Liver (tissue), 9 donors: ENCODE measurements around the gene EXOC3L1. TPM values are rescaled to one million over a fixed set of nuclear protein-coding genes. Genes with fewer than 3 reads are reported as not detected.

Source experiments
- DNase-seq: peaks from one replicate; pipeline ENCODE4 v3.0.0-alpha.2; 2017; ENCODE audit warnings: low spot score
- H3K27ac ChIP-seq, 2 donors: one replicate each; pipeline ENCODE4 v1.7.0; 2013; ENCODE audit warnings: inconsistent platforms in 2 of 2, low read length in 2 of 2, control low read depth in 1 of 2, low read depth in 1 of 2, mild to moderate bottlenecking in 1 of 2
- H3K27me3 ChIP-seq, 4 donors: one replicate each; pipeline versions ENCODE4 v1.6.1 to v1.7.0; 2013; ENCODE audit warnings: low read length in 3 of 4, inconsistent platforms in 1 of 4, mild to moderate bottlenecking in 1 of 4, moderate library complexity in 1 of 4; ENCODE audit not compliant: control insufficient read depth in 4 of 4, insufficient read depth in 4 of 4
- H3K36me3 ChIP-seq, 4 donors: one replicate each; pipeline versions ENCODE4 v1.6.1 to v1.7.0; 2013; ENCODE audit warnings: low read length in 3 of 4, mild to moderate bottlenecking in 3 of 4, low read depth in 1 of 4, moderate library complexity in 1 of 4; ENCODE audit not compliant: control insufficient read depth in 4 of 4, insufficient read depth in 3 of 4
- H3K4me1 ChIP-seq, 4 donors: one replicate each; pipeline versions ENCODE4 v1.6.1 to v1.7.0; 2013; ENCODE audit warnings: low read length in 3 of 4, mild to moderate bottlenecking in 3 of 4, moderate library complexity in 1 of 4; ENCODE audit not compliant: control insufficient read depth in 4 of 4, insufficient read depth in 4 of 4
- H3K4me3 ChIP-seq, 3 donors: one replicate each; pipeline versions ENCODE4 v1.6.1 to v1.7.0; 2013; ENCODE audit warnings: low read length in 3 of 3, control low read depth in 1 of 3, low read depth in 1 of 3, mild to moderate bottlenecking in 1 of 3
- H3K9ac ChIP-seq, 2 donors: one replicate each; pipeline ENCODE4 v1.7.0; 2013; ENCODE audit warnings: low read length in 2 of 2, mild to moderate bottlenecking in 2 of 2, moderate library complexity in 2 of 2, control low read depth in 1 of 2, low read depth in 1 of 2
- H3K9me3 ChIP-seq, 4 donors: one replicate each; pipeline versions ENCODE4 v1.6.1 to v1.7.0; 2013; ENCODE audit warnings: low read length in 3 of 4; ENCODE audit not compliant: control insufficient read depth in 4 of 4
- EGR1 ChIP-seq, 2 donors: IDR thresholded peaks; 2 replicates each; pipeline ENCODE4 v1.6.1; 2016 to 2018; ENCODE audit warnings: antibody characterized with exemption in 2 of 2, low read depth in 2 of 2
- FOXA1 ChIP-seq: IDR thresholded peaks from 2 replicates; pipeline ENCODE4 v1.6.1; 2016; ENCODE audit warnings: antibody characterized with exemption
- FOXA2 ChIP-seq: IDR thresholded peaks from 2 replicates; pipeline ENCODE4 v1.6.1; 2016; ENCODE audit warnings: antibody characterized with exemption
- GABPA ChIP-seq, 2 donors: IDR thresholded peaks in 1 of 2; conservative IDR thresholded peaks in 1 of 2; 2 replicates each; pipeline ENCODE4 v1.6.1; 2016; ENCODE audit warnings: antibody characterized with exemption in 2 of 2, mild to moderate bottlenecking in 1 of 2, moderate library complexity in 1 of 2
- HNF4A ChIP-seq, 2 donors: conservative IDR thresholded peaks; 2 replicates each; pipeline ENCODE4 v1.6.1; 2016; ENCODE audit warnings: antibody characterized with exemption in 2 of 2, mild to moderate bottlenecking in 2 of 2
- HNF4G ChIP-seq: IDR thresholded peaks from 2 replicates; pipeline ENCODE4 v1.6.1; 2016; ENCODE audit warnings: antibody characterized with exemption
- JUND ChIP-seq, 2 donors: IDR thresholded peaks; 2 replicates each; pipeline ENCODE4 v1.6.1; 2016; ENCODE audit warnings: antibody characterized with exemption in 2 of 2
- NR2F2 ChIP-seq: IDR thresholded peaks from 2 replicates; pipeline ENCODE4 v1.6.1; 2016; ENCODE audit warnings: antibody characterized with exemption
- RAD21 ChIP-seq, 2 donors: IDR thresholded peaks; 2 replicates each; pipeline ENCODE4 v1.6.1; 2016; ENCODE audit warnings: antibody characterized with exemption in 2 of 2, mild to moderate bottlenecking in 2 of 2
- RXRA ChIP-seq, 2 donors: IDR thresholded peaks; 2 replicates each; pipeline ENCODE4 v1.6.1; 2017 to 2018; ENCODE audit warnings: antibody characterized with exemption in 2 of 2, mild to moderate bottlenecking in 1 of 2
- TAF1 ChIP-seq: conservative IDR thresholded peaks from 2 replicates; pipeline ENCODE4 v1.6.1; 2016; ENCODE audit warnings: antibody characterized with exemption, mild to moderate bottlenecking
- YY1 ChIP-seq: IDR thresholded peaks from 2 replicates; pipeline ENCODE4 v1.6.1; 2016; ENCODE audit warnings: antibody characterized with exemption, mild to moderate bottlenecking
- WGBS: extraction: QIAGEN DNeasy Blood & Tissue Kit; methylation state at CpG from one replicate; pipeline ENCODE4 v1.1.7; 2013; 5-methylcytosine and 5-hydroxymethylcytosine counted together
- polyA plus RNA-seq, 2 donors: library from polyadenylated mRNA; stranded (reverse) in 1 of 2; unstranded in 1 of 2; fragments of 200-250 nt in 1 of 2; fragments of >200 nt in 1 of 2; fragmentation: Nextera tagmentation in 1 of 2; extraction: Ambion mirVana in 1 of 2; gene quantifications; one replicate each; pipeline versions ENCODE4 v1.2.1 to v1.2.3, GENCODE V29; 2013 to 2015
- total RNA-seq, 2 donors: library from RNA; depleted of rRNA; stranded (reverse); fragments of >200 nt; gene quantifications; one replicate each; pipeline ENCODE4 v1.2.3, GENCODE V29; 2014
- TF ChIP-seq, protein P1 (sequence below): fragments of 150-350 bp; IDR thresholded peaks from 2 replicates; pipeline ENCODE4 v1.5.1; 2017; ENCODE audit warnings: improper control_type of control experiment, low read depth, low read length; ENCODE audit not compliant: missing input control
- TF ChIP-seq, protein P2 (sequence below): IDR thresholded peaks from 2 replicates; pipeline ENCODE4 v1.6.1; 2016; ENCODE audit warnings: antibody characterized with exemption
- TF ChIP-seq, protein P3 (sequence below): IDR thresholded peaks from 2 replicates; pipeline ENCODE4 v1.6.1; 2016; ENCODE audit warnings: antibody characterized with exemption
- TF ChIP-seq, protein P4 (sequence below): IDR thresholded peaks from 2 replicates; pipeline ENCODE4 v1.6.1; 2016; ENCODE audit warnings: antibody characterized with exemption, mild to moderate bottlenecking
- donor health status: healthy.
- donor health status: healthy.
- donor health status: healthy.
- donor health status: healthy.
- donor health status: healthy.

The EXOC3L1 gene
- total and polyA plus RNA-seq, 4 donors = 1.1 to 3.7 (median 2.8) TPM

DNA sequence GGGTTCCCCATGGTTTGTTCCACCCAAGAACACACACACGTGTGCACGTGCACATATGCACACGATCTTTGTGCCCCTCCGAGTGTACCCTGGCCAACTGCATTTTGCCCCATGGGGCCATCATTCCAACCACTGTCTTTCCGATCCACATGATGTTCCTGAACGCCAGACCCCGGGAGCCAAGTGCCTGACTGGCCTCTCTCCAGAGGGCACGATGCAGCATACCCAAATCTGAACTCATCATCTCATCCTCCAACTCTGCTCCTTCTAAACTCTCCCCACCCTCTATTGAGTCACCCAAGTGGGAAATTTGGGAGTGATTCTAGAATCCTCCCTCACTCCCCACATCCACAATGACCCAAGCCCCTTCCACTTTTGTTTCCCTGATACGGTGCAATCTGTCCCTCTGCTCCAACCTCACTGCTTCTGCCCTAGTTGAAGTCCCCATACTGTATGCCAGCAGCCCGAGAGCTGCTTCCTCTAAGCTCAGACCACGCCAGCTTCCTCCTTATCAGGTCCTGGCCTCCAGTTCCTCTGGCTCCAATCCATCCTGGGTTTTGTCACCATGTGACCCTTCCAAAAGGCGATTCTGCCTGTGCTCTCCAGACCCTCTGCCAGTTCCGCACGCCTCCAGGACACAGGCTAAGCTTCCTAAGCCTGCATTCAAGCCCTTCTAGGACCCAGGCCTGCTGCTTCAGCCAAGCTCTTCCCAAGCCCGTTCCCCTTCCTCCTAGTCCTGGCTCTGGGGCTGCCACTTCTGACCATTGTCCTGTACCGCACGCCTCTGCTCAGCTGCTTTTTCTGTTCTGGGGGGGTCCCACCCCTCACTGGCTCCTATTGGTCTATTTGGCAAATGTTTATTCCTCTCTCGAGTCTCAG is 26.9 kb upstream of the EXOC3L1 start:
- Histone ChIP-seq H3K36me3 (no peaks in the 10 kb centered on the region), H3K9me3 (no peaks in the 10 kb centered on the region), H3K9ac (no peak overlapping the region), H3K4me1 (peaks cover 4 to 28% (median 20%) of the 10 kb centered on the region in 4 donors), H3K27me3 (no peaks in the 10 kb centered on the region), H3K4me3 (no peak overlapping the region), H3K27ac (no peak overlapping the region)
- TF ChIP-seq EGR1 (IDR thresholded peaks at IDR 0.05; ENCODE audit: low read depth in 2 of 2) (no peak), JUND (IDR thresholded peaks at IDR 0.05) (no peak), TAF1 (no peak), NR2F2 (peak; percentile 60), FOXA1 (no peak), FOXA2 (no peak), YY1 (no peak), RAD21 (IDR thresholded peaks at IDR 0.05) (peak in 1 of 2 donors; percentile 32)
- DNase-seq = no peak
- WGBS = 73% methylated on average over 18 of the region's 18 CpGs

DNA sequence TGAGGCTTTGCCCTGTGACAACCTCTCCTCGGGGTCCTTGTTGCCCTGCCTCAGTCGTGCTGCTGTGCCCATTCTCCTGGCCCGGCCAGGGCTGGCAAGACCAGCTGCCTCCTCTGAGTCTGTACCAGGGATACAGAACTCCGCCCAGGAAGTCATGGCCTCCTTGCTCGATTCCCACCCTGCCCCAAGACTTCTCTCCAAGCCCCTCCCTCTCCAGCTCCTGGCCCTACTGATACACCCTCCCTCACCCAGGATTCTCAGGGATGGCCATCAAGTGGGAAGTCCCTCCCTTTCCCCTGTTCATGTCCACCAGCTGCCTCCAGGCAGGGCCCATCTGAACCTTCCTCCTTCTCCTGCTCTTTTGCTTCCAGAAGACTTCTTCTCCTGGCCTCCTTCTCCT is 25.8 kb upstream of the EXOC3L1 start:
- H3K9me3 ChIP-seq = no peaks in the 10 kb centered on the region
- TF ChIP-seq FOXA1 = no peak
- TF ChIP-seq RXRA (IDR thresholded peaks at IDR 0.05) = no peak
- TF ChIP-seq, protein P1, sequence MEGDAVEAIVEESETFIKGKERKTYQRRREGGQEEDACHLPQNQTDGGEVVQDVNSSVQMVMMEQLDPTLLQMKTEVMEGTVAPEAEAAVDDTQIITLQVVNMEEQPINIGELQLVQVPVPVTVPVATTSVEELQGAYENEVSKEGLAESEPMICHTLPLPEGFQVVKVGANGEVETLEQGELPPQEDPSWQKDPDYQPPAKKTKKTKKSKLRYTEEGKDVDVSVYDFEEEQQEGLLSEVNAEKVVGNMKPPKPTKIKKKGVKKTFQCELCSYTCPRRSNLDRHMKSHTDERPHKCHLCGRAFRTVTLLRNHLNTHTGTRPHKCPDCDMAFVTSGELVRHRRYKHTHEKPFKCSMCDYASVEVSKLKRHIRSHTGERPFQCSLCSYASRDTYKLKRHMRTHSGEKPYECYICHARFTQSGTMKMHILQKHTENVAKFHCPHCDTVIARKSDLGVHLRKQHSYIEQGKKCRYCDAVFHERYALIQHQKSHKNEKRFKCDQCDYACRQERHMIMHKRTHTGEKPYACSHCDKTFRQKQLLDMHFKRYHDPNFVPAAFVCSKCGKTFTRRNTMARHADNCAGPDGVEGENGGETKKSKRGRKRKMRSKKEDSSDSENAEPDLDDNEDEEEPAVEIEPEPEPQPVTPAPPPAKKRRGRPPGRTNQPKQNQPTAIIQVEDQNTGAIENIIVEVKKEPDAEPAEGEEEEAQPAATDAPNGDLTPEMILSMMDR = no peak
- TF ChIP-seq HNF4A (conservative IDR thresholded peaks at IDR 0.05) = no peak
- TF ChIP-seq, protein P2, sequence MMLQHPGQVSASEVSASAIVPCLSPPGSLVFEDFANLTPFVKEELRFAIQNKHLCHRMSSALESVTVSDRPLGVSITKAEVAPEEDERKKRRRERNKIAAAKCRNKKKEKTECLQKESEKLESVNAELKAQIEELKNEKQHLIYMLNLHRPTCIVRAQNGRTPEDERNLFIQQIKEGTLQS = no peak
- TF ChIP-seq TAF1 = no peak
- TF ChIP-seq GABPA (IDR thresholded peaks at IDR 0.05 in 1 of 2, conservative IDR thresholded peaks at IDR 0.05 in 1 of 2) = no peak
- TF ChIP-seq, protein P3, sequence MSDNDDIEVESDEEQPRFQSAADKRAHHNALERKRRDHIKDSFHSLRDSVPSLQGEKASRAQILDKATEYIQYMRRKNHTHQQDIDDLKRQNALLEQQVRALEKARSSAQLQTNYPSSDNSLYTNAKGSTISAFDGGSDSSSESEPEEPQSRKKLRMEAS = no peak
- TF ChIP-seq, protein P4, sequence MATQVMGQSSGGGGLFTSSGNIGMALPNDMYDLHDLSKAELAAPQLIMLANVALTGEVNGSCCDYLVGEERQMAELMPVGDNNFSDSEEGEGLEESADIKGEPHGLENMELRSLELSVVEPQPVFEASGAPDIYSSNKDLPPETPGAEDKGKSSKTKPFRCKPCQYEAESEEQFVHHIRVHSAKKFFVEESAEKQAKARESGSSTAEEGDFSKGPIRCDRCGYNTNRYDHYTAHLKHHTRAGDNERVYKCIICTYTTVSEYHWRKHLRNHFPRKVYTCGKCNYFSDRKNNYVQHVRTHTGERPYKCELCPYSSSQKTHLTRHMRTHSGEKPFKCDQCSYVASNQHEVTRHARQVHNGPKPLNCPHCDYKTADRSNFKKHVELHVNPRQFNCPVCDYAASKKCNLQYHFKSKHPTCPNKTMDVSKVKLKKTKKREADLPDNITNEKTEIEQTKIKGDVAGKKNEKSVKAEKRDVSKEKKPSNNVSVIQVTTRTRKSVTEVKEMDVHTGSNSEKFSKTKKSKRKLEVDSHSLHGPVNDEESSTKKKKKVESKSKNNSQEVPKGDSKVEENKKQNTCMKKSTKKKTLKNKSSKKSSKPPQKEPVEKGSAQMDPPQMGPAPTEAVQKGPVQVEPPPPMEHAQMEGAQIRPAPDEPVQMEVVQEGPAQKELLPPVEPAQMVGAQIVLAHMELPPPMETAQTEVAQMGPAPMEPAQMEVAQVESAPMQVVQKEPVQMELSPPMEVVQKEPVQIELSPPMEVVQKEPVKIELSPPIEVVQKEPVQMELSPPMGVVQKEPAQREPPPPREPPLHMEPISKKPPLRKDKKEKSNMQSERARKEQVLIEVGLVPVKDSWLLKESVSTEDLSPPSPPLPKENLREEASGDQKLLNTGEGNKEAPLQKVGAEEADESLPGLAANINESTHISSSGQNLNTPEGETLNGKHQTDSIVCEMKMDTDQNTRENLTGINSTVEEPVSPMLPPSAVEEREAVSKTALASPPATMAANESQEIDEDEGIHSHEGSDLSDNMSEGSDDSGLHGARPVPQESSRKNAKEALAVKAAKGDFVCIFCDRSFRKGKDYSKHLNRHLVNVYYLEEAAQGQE = no peak
- TF ChIP-seq YY1 = no peak
- TF ChIP-seq NR2F2 = no peak
- no peak for TF ChIP-seq EGR1 (IDR thresholded peaks at IDR 0.05; ENCODE audit: low read depth in 2 of 2)
- no peak for TF ChIP-seq JUND (IDR thresholded peaks at IDR 0.05)
- TF ChIP-seq FOXA2 = no peak
- TF ChIP-seq HNF4G = no peak
- no peak for TF ChIP-seq RAD21 (IDR thresholded peaks at IDR 0.05)
- H3K4me3 ChIP-seq = no peak overlapping the region
- peaks cover 8 to 35% (median 26%) of the 10 kb centered on the region in 4 donors for H3K4me1 ChIP-seq
- WGBS = 86% methylated on average over 5 of the region's 5 CpGs
- no peak for DNase-seq
- no peaks in the 10 kb centered on the region for H3K36me3 ChIP-seq
- H3K9ac ChIP-seq = no peak overlapping the region
- H3K27me3 ChIP-seq = no peaks in the 10 kb centered on the region
- H3K27ac ChIP-seq = no peak overlapping the region
